Fibroblast of lung (primary cell): ENCODE results near the gene NFYB. TPM values are rescaled to one million over a fixed set of nuclear protein-coding genes. Genes with fewer than 3 reads are reported as not detected.
"Not testable (repeated sequence)": the region's sequence is repeated elsewhere in the genome, so short reads cannot be mapped to it uniquely, and the experiment has no call there.

Source experiments
- DNase-seq, 2 donors: peaks; one replicate each; pipeline versions ENCODE4 v3.0.0 to v3.0.0-alpha.2; 2010; ENCODE audit warnings: low read depth in 2 of 2
- H2AFZ ChIP-seq: 2 replicates; pipeline ENCODE4 v1.5.1; 2012; ENCODE audit warnings: low read length, control low read depth, inconsistent platforms
- H3K27ac ChIP-seq: 2 replicates; pipeline ENCODE4 v1.5.1; 2011; ENCODE audit warnings: low read length, control low read depth; ENCODE audit not compliant: insufficient read depth
- H3K27me3 ChIP-seq: 2 replicates; pipeline ENCODE4 v1.5.1; 2011; ENCODE audit warnings: mild to moderate bottlenecking, low read length; ENCODE audit not compliant: control insufficient read depth, insufficient read depth
- H3K36me3 ChIP-seq: 2 replicates; pipeline ENCODE4 v1.5.1; 2011; ENCODE audit warnings: low read length; ENCODE audit not compliant: control insufficient read depth, insufficient read depth
- H3K4me1 ChIP-seq: 2 replicates; pipeline ENCODE4 v1.5.1; 2011; ENCODE audit warnings: low read length; ENCODE audit not compliant: control insufficient read depth, insufficient read depth; ENCODE audit errors: extremely low read depth
- H3K4me2 ChIP-seq: 2 replicates; pipeline ENCODE4 v1.5.1; 2011; ENCODE audit warnings: low read length, control low read depth; ENCODE audit not compliant: insufficient read depth; ENCODE audit errors: extremely low read depth
- H3K4me3 ChIP-seq, 4 experiments: fragments of 200-600 bp in 1 of 4; sonication (generic) in 1 of 4; replicated peaks in 1 of 4; 2 replicates each; pipeline ENCODE4 v1.5.1; 2011 to 2016; ENCODE audit warnings: low read length in 4 of 4, low read depth in 3 of 4, mild to moderate bottlenecking in 3 of 4, control low read depth in 2 of 4, inconsistent platforms in 1 of 4, mixed read lengths in 1 of 4; ENCODE audit not compliant: insufficient read depth in 1 of 4; ENCODE audit errors: control extremely low read depth in 1 of 4
- H3K79me2 ChIP-seq: 2 replicates; pipeline ENCODE4 v1.5.1; 2012; ENCODE audit warnings: mild to moderate bottlenecking, low read length, inconsistent platforms; ENCODE audit not compliant: control insufficient read depth, insufficient read depth
- H3K9ac ChIP-seq: 2 replicates; pipeline ENCODE4 v1.5.1; 2011; ENCODE audit warnings: mild to moderate bottlenecking, low read length, control low read depth; ENCODE audit not compliant: insufficient read depth
- H3K9me3 ChIP-seq: 2 replicates; pipeline ENCODE4 v1.5.1; 2012; ENCODE audit warnings: low read depth, low read length; ENCODE audit not compliant: control insufficient read depth, insufficient read depth
- H4K20me1 ChIP-seq: 2 replicates; pipeline ENCODE4 v1.5.1; 2011; ENCODE audit warnings: low read length; ENCODE audit not compliant: control insufficient read depth, insufficient read depth; ENCODE audit errors: extremely low read depth
- EZH2 ChIP-seq: IDR thresholded peaks from 2 replicates; pipeline ENCODE4 v1.5.1; 2012; ENCODE audit warnings: low read length, control low read depth, mild to moderate bottlenecking; ENCODE audit errors: missing control alignments
- polyA plus RNA-seq, 2 donors: library from polyadenylated mRNA; depleted of rRNA in 1 of 2; stranded (reverse) in 1 of 2; unstranded in 1 of 2; fragments of >200 nt; gene quantifications; 2 replicates each; pipeline ENCODE4 v1.2.1, GENCODE V29; 2011 to 2012; ENCODE audit warnings: missing spikeins in 1 of 2
- total RNA-seq: library from RNA; depleted of rRNA; stranded (reverse); fragments of >200 nt; gene quantifications from 2 replicates; pipeline ENCODE4 v1.2.1, GENCODE V29; 2014
- TF ChIP-seq, protein P1 (sequence below), 2 donors: IDR thresholded peaks in 1 of 2; conservative IDR thresholded peaks in 1 of 2; 1 replicate in 1 of 2; 2 replicates in 1 of 2; pipeline ENCODE4 v1.5.1; 2011 to 2012; ENCODE audit warnings: low read length in 2 of 2, control low read depth in 1 of 2, inconsistent platforms in 1 of 2, low read depth in 1 of 2, mild to moderate bottlenecking in 1 of 2

The NFYB gene
- total and polyA plus RNA-seq, 2 donors (not counting 1 experiment from before 2014, with no cell fraction given): 32.2 to 39.9 TPM

DNA sequence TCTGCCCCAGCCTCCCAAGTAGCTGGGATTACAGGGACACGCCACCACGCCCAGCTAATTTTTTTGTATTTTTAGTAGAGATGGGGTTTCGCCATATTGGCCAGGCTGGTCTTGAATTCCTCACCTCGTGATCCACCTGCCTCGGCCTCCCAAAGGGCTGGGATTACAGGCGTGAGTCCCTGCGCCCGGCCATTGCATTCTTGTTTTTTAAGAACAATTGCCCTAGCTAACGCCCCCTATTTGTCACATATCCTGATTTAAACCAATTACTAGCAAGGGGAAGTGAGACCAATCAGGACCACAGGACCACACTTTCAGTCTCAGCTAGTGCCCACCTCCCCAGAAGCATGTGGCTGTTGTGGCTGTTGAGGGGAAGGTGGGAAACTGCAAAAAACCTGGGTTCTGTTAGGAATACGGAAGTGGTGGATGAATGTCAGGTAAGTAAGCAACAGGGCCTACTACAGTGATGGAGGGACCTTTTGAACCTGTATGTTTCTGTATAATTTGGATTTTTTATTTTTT is 37.8 kb upstream of the NFYB start:
- Histone ChIP-seq H3K4me3 (no peak overlapping the region), H3K27ac (no peak overlapping the region), H3K9me3 (no peaks in the 10 kb centered on the region), H3K4me1 (peaks cover 14% of the 10 kb centered on the region), H3K27me3 (no peaks in the 10 kb centered on the region), H3K36me3 (no peaks in the 10 kb centered on the region), H3K9ac (no peak overlapping the region), H3K79me2 (no peaks in the 10 kb centered on the region), H4K20me1 (no peaks in the 10 kb centered on the region), H3K4me2 (no peak overlapping the region), H2AFZ (no peak overlapping the region)
- no peak for DNase-seq
- TF ChIP-seq, protein P1, sequence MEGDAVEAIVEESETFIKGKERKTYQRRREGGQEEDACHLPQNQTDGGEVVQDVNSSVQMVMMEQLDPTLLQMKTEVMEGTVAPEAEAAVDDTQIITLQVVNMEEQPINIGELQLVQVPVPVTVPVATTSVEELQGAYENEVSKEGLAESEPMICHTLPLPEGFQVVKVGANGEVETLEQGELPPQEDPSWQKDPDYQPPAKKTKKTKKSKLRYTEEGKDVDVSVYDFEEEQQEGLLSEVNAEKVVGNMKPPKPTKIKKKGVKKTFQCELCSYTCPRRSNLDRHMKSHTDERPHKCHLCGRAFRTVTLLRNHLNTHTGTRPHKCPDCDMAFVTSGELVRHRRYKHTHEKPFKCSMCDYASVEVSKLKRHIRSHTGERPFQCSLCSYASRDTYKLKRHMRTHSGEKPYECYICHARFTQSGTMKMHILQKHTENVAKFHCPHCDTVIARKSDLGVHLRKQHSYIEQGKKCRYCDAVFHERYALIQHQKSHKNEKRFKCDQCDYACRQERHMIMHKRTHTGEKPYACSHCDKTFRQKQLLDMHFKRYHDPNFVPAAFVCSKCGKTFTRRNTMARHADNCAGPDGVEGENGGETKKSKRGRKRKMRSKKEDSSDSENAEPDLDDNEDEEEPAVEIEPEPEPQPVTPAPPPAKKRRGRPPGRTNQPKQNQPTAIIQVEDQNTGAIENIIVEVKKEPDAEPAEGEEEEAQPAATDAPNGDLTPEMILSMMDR (conservative IDR thresholded peaks at IDR 0.05 in 1 of 2, IDR thresholded peaks at IDR 0.05 in 1 of 2; ENCODE audit: low read depth in 1 of 2, low read length in 2 of 2): no peak
- TF ChIP-seq EZH2: no peak

DNA sequence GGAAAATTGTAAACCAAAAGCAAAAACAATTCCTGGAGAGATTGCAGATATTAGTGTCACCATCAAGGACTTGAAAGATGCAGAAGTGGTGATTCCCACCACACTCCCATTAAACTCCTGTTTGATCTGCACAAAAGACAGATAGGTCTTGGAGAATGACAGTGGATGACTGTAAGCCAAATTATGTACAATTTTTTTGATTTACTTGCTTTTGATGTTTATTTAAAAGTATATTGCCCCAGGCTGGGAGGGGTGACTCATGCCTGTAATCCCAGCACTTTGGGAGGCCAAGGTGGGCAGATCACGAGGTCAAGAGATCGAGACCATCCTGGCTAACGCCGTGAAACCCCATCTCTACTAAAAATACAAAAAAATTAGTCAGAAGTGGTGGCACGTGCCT is 35.8 kb upstream of the NFYB start:
- not testable (repeated sequence) for H3K4me3 ChIP-seq, H3K27ac ChIP-seq, H3K36me3 ChIP-seq, H3K9me3 ChIP-seq, H3K27me3 ChIP-seq, H3K79me2 ChIP-seq, H3K4me2 ChIP-seq, H3K9ac ChIP-seq, H4K20me1 ChIP-seq, H2AFZ ChIP-seq, DNase-seq
- H3K4me1 ChIP-seq: peaks cover 14% of the 10 kb centered on the region

DNA sequence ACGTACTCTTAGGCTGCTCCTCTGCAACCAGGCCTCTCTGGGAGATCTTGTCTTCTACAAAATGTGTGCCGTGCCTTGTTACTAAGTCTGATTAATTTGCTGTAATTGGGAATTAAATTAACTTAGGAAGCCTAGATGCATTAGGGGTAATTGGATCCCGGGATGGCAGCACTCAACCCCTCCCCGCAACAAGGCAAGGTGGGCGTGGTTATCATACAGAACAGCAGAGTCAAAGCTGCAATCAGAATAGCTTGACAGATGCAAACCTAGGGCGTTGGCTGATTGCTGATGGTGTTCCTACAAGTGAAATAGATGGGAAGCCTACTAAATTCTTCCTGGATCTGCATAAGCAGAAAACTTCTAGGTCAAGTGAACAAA is 34.5 kb upstream of the NFYB start:
- H3K27ac ChIP-seq: no peak overlapping the region
- H3K4me1 ChIP-seq: peaks cover 5% of the 10 kb centered on the region
- H3K4me2 ChIP-seq: no peak overlapping the region
- DNase-seq: no peak
- no peak overlapping the region for H2AFZ ChIP-seq
- H3K4me3 ChIP-seq: no peak overlapping the region
- H3K9ac ChIP-seq: no peak overlapping the region
- no peaks in the 10 kb centered on the region for H3K9me3 ChIP-seq
- no peaks in the 10 kb centered on the region for H3K27me3 ChIP-seq
- no peaks in the 10 kb centered on the region for H3K79me2 ChIP-seq
- no peaks in the 10 kb centered on the region for H3K36me3 ChIP-seq
- no peaks in the 10 kb centered on the region for H4K20me1 ChIP-seq
- TF ChIP-seq, protein P1 (conservative IDR thresholded peaks at IDR 0.05 in 1 of 2, IDR thresholded peaks at IDR 0.05 in 1 of 2; ENCODE audit: low read depth in 1 of 2, low read length in 2 of 2): no peak
- no peak for TF ChIP-seq EZH2
